Suppressor macrophage treated with lipopolysaccharide for 4 hours (primary cell): ENCODE data around the gene INTS1.

Experiments
- DNase-seq: peaks from one replicate; pipeline ENCODE4 v3.0.0-alpha.2; 2020

INTS1 gene

GRCh38 chr7:1503816-1504775, at the start of gene INTS1:
Gene INTS1 (minus strand): TSS chr7:1504389. CDS start chr7:1503960, 429 bp downstream.
- DNase-seq = peak; percentile 96

GRCh38 chr7:1553512-1554210, 49.5 kb upstream of the INTS1 start:
- DNase-seq = no peak

GRCh38 chr7:1552200-1552599, 48.0 kb upstream of the INTS1 start:
- no peak for DNase-seq

- no peak for DNase-seq
Measured at GRCh38 chr7:1550846-1551155, 46.6 kb upstream of the INTS1 start.

- DNase-seq = no peak
Measured at GRCh38 chr7:1550005-1550845, 46.0 kb upstream of the INTS1 start.

- no peak for DNase-seq
Measured at GRCh38 chr7:1549357-1550004, 45.3 kb upstream of the INTS1 start.

GRCh38 chr7:1548944-1549343, 44.8 kb upstream of the INTS1 start:
- DNase-seq = no peak

- DNase-seq = peak; percentile 22
Measured at GRCh38 chr7:1548438-1548831, 44.2 kb upstream of the INTS1 start.

- DNase-seq = no peak
Measured at GRCh38 chr7:1547777-1548437, 43.7 kb upstream of the INTS1 start.

GRCh38 chr7:1546909-1547776, 43.0 kb upstream of the INTS1 start:
- no peak for DNase-seq

- no peak for DNase-seq
Measured at GRCh38 chr7:1546274-1546908, 42.2 kb upstream of the INTS1 start.

- DNase-seq = no peak
Measured at GRCh38 chr7:1545417-1546246, 41.4 kb upstream of the INTS1 start.

GRCh38 chr7:1544896-1545416, 40.8 kb upstream of the INTS1 start:
- DNase-seq = no peak

- DNase-seq = no peak
Measured at GRCh38 chr7:1544178-1544895, 40.1 kb upstream of the INTS1 start.

GRCh38 chr7:1543826-1544177, 39.6 kb upstream of the INTS1 start:
- no peak for DNase-seq

- DNase-seq = no peak
Measured at GRCh38 chr7:1542841-1543747, 38.9 kb upstream of the INTS1 start.

GRCh38 chr7:1542329-1542728, 38.1 kb upstream of the INTS1 start:
- DNase-seq = no peak
